ENCODE results near the gene OLA1. TPM values are rescaled to one million over a fixed set of nuclear protein-coding genes. Genes with fewer than 3 reads are reported as not detected.

The OLA1 gene
- total and polyA plus RNA-seq, 9 of the 15 experiments (the other 6 are each of a cell fraction or from before 2014, with no cell fraction given), result 208 to 353 (median 225) TPM

- TF ChIP-seq ZNF408 (CRISPR knock-in tag; IDR thresholded peaks at IDR 0.05; ENCODE audit: low read depth) (no peak), MYNN (IDR thresholded peaks at IDR 0.05) (peak; percentile 59; the same call in 1 of the 2 replicates), MYNN (CRISPR knock-in tag; IDR thresholded peaks at IDR 0.05) (no peak), HDAC2 (IDR thresholded peaks at IDR 0.05) (peak; percentile 90; the same call in 1 of the 2 replicates), XRCC5 (IDR thresholded peaks at IDR 0.05; ENCODE audit: low read depth, low read length) (no peak), TRIM24 (IDR thresholded peaks at IDR 0.05) (peak; percentile 93 to 94), FOXJ2 (tag; IDR thresholded peaks at IDR 0.05) (peak; percentile 52; the same call in 1 of the 2 replicates), TCF3 (CRISPR knock-in tag; IDR thresholded peaks at IDR 0.05) (peak; percentile 93), HNRNPK (IDR thresholded peaks at IDR 0.05; ENCODE audit: low read depth, low read length, poor library complexity, severe bottlenecking) (no peak), LEF1 (IDR thresholded peaks at IDR 0.05) (peak; percentile 76; the same call in 1 of the 2 replicates), ARNT (IDR thresholded peaks at IDR 0.05) (peak; percentile 50 to 65; a peak in 3 of 4 replicates), SREBF2 (CRISPR knock-in tag; IDR thresholded peaks at IDR 0.05) (no peak), BHLHE40 (IDR thresholded peaks at IDR 0.05; ENCODE audit: low read length) (peak; percentile 22; the same call in 1 of the 2 replicates), MCM2 (IDR thresholded peaks at IDR 0.05; ENCODE audit: low read depth) (no peak)
- TF ChIP-seq, protein P1, sequence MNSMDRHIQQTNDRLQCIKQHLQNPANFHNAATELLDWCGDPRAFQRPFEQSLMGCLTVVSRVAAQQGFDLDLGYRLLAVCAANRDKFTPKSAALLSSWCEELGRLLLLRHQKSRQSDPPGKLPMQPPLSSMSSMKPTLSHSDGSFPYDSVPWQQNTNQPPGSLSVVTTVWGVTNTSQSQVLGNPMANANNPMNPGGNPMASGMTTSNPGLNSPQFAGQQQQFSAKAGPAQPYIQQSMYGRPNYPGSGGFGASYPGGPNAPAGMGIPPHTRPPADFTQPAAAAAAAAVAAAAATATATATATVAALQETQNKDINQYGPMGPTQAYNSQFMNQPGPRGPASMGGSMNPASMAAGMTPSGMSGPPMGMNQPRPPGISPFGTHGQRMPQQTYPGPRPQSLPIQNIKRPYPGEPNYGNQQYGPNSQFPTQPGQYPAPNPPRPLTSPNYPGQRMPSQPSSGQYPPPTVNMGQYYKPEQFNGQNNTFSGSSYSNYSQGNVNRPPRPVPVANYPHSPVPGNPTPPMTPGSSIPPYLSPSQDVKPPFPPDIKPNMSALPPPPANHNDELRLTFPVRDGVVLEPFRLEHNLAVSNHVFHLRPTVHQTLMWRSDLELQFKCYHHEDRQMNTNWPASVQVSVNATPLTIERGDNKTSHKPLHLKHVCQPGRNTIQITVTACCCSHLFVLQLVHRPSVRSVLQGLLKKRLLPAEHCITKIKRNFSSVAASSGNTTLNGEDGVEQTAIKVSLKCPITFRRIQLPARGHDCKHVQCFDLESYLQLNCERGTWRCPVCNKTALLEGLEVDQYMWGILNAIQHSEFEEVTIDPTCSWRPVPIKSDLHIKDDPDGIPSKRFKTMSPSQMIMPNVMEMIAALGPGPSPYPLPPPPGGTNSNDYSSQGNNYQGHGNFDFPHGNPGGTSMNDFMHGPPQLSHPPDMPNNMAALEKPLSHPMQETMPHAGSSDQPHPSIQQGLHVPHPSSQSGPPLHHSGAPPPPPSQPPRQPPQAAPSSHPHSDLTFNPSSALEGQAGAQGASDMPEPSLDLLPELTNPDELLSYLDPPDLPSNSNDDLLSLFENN (IDR thresholded peaks at IDR 0.05; ENCODE audit: low read depth in 2 of 2, low read length in 2 of 2), result peak in 1 of 2 experiments; percentile 78; a peak in 1 of 4 replicates
- TF ChIP-seq, protein P2, sequence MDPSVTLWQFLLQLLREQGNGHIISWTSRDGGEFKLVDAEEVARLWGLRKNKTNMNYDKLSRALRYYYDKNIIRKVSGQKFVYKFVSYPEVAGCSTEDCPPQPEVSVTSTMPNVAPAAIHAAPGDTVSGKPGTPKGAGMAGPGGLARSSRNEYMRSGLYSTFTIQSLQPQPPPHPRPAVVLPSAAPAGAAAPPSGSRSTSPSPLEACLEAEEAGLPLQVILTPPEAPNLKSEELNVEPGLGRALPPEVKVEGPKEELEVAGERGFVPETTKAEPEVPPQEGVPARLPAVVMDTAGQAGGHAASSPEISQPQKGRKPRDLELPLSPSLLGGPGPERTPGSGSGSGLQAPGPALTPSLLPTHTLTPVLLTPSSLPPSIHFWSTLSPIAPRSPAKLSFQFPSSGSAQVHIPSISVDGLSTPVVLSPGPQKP (CRISPR knock-in tag; IDR thresholded peaks at IDR 0.05), result no peak
- TF ChIP-seq, protein P3, sequence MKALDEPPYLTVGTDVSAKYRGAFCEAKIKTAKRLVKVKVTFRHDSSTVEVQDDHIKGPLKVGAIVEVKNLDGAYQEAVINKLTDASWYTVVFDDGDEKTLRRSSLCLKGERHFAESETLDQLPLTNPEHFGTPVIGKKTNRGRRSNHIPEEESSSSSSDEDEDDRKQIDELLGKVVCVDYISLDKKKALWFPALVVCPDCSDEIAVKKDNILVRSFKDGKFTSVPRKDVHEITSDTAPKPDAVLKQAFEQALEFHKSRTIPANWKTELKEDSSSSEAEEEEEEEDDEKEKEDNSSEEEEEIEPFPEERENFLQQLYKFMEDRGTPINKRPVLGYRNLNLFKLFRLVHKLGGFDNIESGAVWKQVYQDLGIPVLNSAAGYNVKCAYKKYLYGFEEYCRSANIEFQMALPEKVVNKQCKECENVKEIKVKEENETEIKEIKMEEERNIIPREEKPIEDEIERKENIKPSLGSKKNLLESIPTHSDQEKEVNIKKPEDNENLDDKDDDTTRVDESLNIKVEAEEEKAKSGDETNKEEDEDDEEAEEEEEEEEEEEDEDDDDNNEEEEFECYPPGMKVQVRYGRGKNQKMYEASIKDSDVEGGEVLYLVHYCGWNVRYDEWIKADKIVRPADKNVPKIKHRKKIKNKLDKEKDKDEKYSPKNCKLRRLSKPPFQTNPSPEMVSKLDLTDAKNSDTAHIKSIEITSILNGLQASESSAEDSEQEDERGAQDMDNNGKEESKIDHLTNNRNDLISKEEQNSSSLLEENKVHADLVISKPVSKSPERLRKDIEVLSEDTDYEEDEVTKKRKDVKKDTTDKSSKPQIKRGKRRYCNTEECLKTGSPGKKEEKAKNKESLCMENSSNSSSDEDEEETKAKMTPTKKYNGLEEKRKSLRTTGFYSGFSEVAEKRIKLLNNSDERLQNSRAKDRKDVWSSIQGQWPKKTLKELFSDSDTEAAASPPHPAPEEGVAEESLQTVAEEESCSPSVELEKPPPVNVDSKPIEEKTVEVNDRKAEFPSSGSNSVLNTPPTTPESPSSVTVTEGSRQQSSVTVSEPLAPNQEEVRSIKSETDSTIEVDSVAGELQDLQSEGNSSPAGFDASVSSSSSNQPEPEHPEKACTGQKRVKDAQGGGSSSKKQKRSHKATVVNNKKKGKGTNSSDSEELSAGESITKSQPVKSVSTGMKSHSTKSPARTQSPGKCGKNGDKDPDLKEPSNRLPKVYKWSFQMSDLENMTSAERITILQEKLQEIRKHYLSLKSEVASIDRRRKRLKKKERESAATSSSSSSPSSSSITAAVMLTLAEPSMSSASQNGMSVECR (CRISPR knock-in tag; IDR thresholded peaks at IDR 0.05), result no peak
These were observed 189.0 kb downstream of the OLA1 start (continued) for GRCh38 chr2:174059178-174059883.

Measured in K562 (cell line).